GM18519 (cell line): ENCODE results near the gene PRR36.

ENCODE experiments used
- ATAC-seq: cut with Tn5 transposase; IDR thresholded peaks from one replicate; pipeline ENCODE4 v1.9.1; 2021; ENCODE audit warnings: mild to moderate bottlenecking, moderate library complexity; ENCODE audit not compliant: unreplicated experiment, low FRiP score

PRR36 gene

DNA sequence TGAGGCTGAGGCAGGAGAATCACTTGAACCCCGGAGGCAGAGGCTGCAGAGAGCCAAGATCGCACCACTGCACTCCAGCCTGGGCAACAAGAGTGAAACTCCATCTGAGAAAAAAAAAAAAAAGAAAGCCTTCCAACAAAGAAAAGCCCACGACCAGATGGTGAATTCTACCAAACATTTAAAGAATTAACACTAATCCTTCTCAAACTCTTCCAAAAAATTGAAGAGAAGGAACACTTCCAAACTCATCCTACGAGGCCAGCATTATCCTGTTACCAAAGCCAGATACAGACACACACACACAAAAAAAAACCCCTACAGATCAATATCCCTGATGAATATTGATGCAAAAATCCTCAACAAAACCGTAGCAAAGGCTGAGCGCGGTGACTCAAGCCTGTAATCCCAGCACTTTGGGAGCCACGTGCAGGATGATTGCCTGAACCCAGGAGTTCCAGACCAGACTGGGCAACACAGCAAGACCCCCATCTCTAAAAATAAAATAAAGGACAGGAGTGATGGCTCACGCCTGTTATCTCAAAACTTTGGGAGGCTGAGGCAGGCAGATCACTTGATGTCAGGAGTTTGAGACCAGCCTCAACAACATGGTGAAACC is 50.4 kb downstream of the PRR36 start:
- ATAC-seq: no peak

DNA sequence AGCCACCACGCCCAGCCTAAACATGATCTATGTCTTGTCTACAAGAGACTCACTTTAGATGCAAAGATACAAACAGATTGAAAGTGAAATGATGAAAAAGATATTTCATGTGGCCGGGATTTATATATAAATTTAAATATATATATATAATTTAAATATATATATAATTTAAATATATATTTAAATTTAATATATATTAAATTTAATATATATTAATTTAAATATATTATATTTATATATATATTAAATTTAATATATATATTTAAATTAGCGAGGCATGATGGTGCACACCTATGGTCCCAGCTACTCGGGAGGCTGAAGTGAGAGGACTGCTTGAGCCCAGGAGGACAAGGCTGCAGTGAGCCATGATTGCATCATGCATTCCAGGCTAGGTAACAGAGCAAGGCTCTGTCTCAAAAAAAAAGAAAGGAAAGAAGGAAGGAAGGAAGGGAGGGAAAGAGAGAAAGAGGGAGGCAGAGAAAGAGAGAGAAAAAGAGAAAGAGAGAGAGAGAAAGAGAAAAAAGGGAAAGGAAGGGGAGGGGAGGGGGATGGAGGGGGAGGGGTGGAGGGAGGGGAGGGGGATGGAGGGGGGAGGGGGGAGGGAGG is 51.2 kb downstream of the PRR36 start:
- ATAC-seq: no peak

DNA sequence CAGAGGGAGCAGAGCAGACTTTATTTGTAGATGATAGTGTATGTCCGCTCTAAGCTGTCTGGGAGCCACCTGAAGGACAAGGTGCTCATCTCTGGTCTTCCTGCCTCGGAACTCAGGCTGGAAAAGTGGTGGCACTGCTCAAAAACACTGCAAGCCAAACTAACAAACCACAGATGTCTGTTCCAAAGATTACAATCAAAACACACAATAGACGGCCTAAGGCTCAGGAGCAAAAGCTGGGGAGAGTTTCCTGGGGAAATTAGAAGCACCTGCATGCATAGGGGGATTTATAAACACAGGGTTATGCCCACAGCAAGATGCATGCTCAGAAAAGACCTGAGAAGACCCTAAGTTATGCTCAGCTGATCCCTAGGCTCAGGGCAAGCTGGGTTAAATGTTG is 53.6 kb downstream of the PRR36 start:
- ATAC-seq: no peak

DNA sequence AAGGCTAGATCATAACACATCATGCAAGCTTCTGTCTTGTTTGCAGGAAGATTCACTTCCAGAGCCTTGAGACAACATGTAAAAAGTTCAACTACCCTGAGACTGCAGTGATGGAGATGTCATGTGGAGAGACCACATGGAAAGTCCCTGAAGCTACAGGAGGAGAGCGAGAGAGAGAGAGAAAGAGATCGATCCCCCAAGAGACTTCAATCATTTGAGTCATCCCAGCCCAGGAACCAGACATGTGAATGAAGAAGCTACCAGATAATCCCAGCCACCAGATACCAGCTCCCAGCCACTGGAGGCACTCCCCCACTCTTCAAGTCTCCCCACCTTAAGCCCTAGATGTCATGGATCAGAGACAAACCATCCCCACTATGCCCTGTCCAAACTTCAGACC is 54.9 kb downstream of the PRR36 start:
- ATAC-seq: no peak

DNA sequence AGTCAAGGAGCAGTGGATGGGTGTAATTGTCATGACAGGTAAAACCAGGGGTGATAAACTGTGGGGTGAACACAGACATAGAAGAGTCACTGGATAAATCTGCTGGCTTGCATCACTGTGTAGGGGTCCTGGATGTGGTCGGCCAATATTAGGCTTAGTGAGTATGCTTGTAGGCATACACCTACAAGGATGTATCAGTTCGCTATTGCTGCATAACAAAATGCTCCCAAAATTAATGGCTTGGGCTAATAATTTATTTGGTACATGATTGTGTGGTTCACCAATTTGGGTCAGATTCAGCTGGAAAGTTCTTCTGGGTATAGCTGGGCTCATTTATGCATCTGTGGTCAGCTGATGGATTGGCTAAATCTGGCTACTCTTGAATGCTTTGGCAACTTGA is 55.4 kb downstream of the PRR36 start:
- no peak for ATAC-seq
